CD14-positive monocyte (primary cell): ENCODE results near the gene SERPINB11. TPM values are rescaled to one million over a fixed set of nuclear protein-coding genes. Genes with fewer than 3 reads are reported as not detected.

Experiments
- DNase-seq, 3 donors: peaks; one replicate each; pipeline ENCODE4 v3.0.0-alpha.2; 2011 to 2022
- H2AFZ ChIP-seq: 2 replicates; pipeline ENCODE4 v1.6.0; 2012; ENCODE audit warnings: mild to moderate bottlenecking, low read depth, low read length, inconsistent platforms; ENCODE audit not compliant: insufficient read depth, poor library complexity, severe bottlenecking
- H3K27ac ChIP-seq, 2 donors: 1 replicate in 1 of 2; 2 replicates in 1 of 2; pipeline ENCODE4 v1.5.1; 2012 to 2013; ENCODE audit warnings: low read length in 2 of 2, control low read depth in 1 of 2, inconsistent platforms in 1 of 2, low read depth in 1 of 2, mild to moderate bottlenecking in 1 of 2
- H3K27me3 ChIP-seq, 2 donors: one replicate each; pipeline versions ENCODE4 v1.6.0 to v1.6.1; 2011 to 2013; ENCODE audit warnings: low read length in 2 of 2; ENCODE audit not compliant: control insufficient read depth in 2 of 2, insufficient read depth in 2 of 2
- H3K36me3 ChIP-seq, 2 donors: replicated peaks in 1 of 2; 1 replicate in 1 of 2; 2 replicates in 1 of 2; pipeline versions ENCODE4 v1.5.1 to v1.6.1; 2012 to 2013; ENCODE audit warnings: low read length in 2 of 2, control low read depth in 1 of 2, inconsistent platforms in 1 of 2, mild to moderate bottlenecking in 1 of 2; ENCODE audit not compliant: insufficient read depth in 2 of 2, control insufficient read depth in 1 of 2
- H3K4me1 ChIP-seq, 2 donors: 1 replicate in 1 of 2; 2 replicates in 1 of 2; pipeline versions ENCODE4 v1.5.1 to v1.6.1; 2012 to 2013; ENCODE audit warnings: low read length in 2 of 2, control low read depth in 1 of 2, inconsistent platforms in 1 of 2, mild to moderate bottlenecking in 1 of 2, moderate library complexity in 1 of 2; ENCODE audit not compliant: insufficient read depth in 2 of 2, control insufficient read depth in 1 of 2
- H3K4me2 ChIP-seq: replicated peaks from 2 replicates; pipeline ENCODE3; 2012; ENCODE audit warnings: low read length, moderate library complexity, mild to moderate bottlenecking; ENCODE audit not compliant: poor library complexity, severe bottlenecking; ENCODE audit errors: extremely low read depth
- H3K4me3 ChIP-seq, 3 experiments: fragments of 200-600 bp in 1 of 3; sonication (generic) in 1 of 3; replicated peaks in 1 of 3; 1 replicate in 2 of 3; 2 replicates in 1 of 3; pipeline ENCODE4 v1.5.1; 2011 to 2013; ENCODE audit warnings: low read length in 3 of 3, mild to moderate bottlenecking in 3 of 3, control low read depth in 2 of 3, low read depth in 2 of 3, inconsistent platforms in 1 of 3, moderate library complexity in 1 of 3
- H3K79me2 ChIP-seq: 2 replicates; pipeline ENCODE4 v1.6.0; 2012; ENCODE audit warnings: mild to moderate bottlenecking, control low read depth, inconsistent platforms, low read length, moderate library complexity; ENCODE audit not compliant: insufficient read depth
- H3K9ac ChIP-seq: 2 replicates; pipeline ENCODE4 v1.6.0; 2017; ENCODE audit warnings: low read length, mild to moderate bottlenecking; ENCODE audit not compliant: insufficient read depth, poor library complexity, severe bottlenecking
- H3K9me3 ChIP-seq, 2 donors: replicated peaks in 1 of 2; 1 replicate in 1 of 2; 2 replicates in 1 of 2; pipeline versions ENCODE4 v1.5.1 to v1.6.1; 2012 to 2013; ENCODE audit warnings: low read length in 2 of 2, control low read depth in 1 of 2; ENCODE audit not compliant: control insufficient read depth in 1 of 2, insufficient read depth in 1 of 2
- H4K20me1 ChIP-seq: 2 replicates; pipeline ENCODE4 v1.6.0; 2012; ENCODE audit warnings: mild to moderate bottlenecking, low read length, control low read depth, moderate library complexity; ENCODE audit not compliant: insufficient read depth
- H3K27ac Mint-ChIP-seq, 7 donors: one replicate each; pipeline ENCODE4 v1.8.0; 2020; ENCODE audit warnings: mild to moderate bottlenecking in 7 of 7, mixed read lengths in 7 of 7, moderate library complexity in 6 of 7, inconsistent platforms in 2 of 7
- H3K27me3 Mint-ChIP-seq, 3 donors: one replicate each; pipeline ENCODE4 v1.8.0; 2021 to 2022; ENCODE audit warnings: low read depth in 3 of 3, mild to moderate bottlenecking in 3 of 3, mixed read lengths in 3 of 3, moderate library complexity in 3 of 3, inconsistent platforms in 1 of 3
- H3K36me3 Mint-ChIP-seq, 2 donors: one replicate each; pipeline ENCODE4 v1.8.0; 2020; ENCODE audit warnings: mixed read lengths in 2 of 2, inconsistent platforms in 1 of 2, mild to moderate bottlenecking in 1 of 2
- H3K4me1 Mint-ChIP-seq: one replicate; pipeline ENCODE4 v1.8.0; 2020; ENCODE audit warnings: mild to moderate bottlenecking, mixed read lengths
- H3K4me3 Mint-ChIP-seq, 2 donors: one replicate each; pipeline ENCODE4 v1.8.0; 2020; ENCODE audit warnings: mild to moderate bottlenecking in 2 of 2, mixed read lengths in 2 of 2, moderate library complexity in 1 of 2
- H3K9me3 Mint-ChIP-seq, 7 donors: one replicate each; pipeline ENCODE4 v1.8.0; 2020 to 2022; ENCODE audit warnings: mixed read lengths in 7 of 7, mild to moderate bottlenecking in 6 of 7, moderate library complexity in 6 of 7, inconsistent platforms in 2 of 7
- WGBS: methylation state at CpG from one replicate; pipeline ENCODE4 v1.1.5; 2013; ENCODE audit warnings: missing lambda C conversion rate; ENCODE audit not compliant: insufficient coverage; 5-methylcytosine and 5-hydroxymethylcytosine counted together
- intact Hi-C, 2 donors: fragments of 100-400 bp; cut with micrococcal nuclease; formaldehyde crosslinking; loops; one replicate each; pipeline versions ENCODE4 v1.15.0 to v1.15.1; 2023
- polyA plus RNA-seq, 3 donors: library from polyadenylated mRNA; depleted of rRNA in 1 of 3; unstranded in 2 of 3; stranded (reverse) in 1 of 3; fragments of 300-500 nt in 2 of 3; fragments of >200 nt in 1 of 3; fragmentation: Illumina TruSeq in 2 of 3; gene quantifications; 1 replicate in 2 of 3; 2 replicates in 1 of 3; pipeline ENCODE4 v1.2.3, GENCODE V29; 2012 to 2021
- TF ChIP-seq, protein P1 (sequence below): fragments of 200-600 bp; IDR thresholded peaks from one replicate; pipeline ENCODE4 v1.8.0; 2022; ENCODE audit warnings: antibody characterized with exemption, mild to moderate bottlenecking

SERPINB11 gene
- polyA plus RNA-seq, 3 donors: not detected

DNA sequence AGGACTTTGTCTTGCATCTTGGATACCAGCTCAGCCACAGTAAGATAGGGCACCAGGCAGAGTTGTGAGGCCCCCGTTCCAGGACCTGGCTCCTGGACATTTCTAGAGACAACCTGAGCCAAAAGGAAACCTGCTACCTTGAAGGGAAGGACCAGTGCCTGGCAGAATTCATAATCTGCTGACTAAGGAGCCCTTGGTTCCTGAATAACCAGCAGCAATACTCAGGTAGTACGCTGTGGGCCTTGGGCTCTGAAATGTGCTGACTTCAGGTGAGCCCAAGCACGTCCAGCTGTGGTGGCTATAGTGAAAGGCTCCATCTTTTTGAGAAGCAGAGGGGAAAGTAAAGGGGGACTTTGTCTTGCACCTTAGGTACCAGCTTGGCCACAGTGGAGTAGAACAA lies 28.5 kb downstream of the SERPINB11 start:
- H3K27ac ChIP-seq: no peak overlapping the region
- Mint-ChIP-seq H3K36me3 (no peaks in the 10 kb centered on the region), H3K27ac (peak overlapping the region in 1 of 7 donors; percentile 25), H3K4me1 (no peaks in the 10 kb centered on the region), H3K27me3 (peaks cover 8 to 22% (median 14%) of the 10 kb centered on the region in 3 donors), H3K9me3 (peaks cover 0 to 4% (median 2%) of the 10 kb centered on the region in 7 donors), H3K4me3 (no peak overlapping the region)
- no peaks in the 10 kb centered on the region for H3K27me3 ChIP-seq
- H3K4me1 ChIP-seq: no peaks in the 10 kb centered on the region
- H3K4me3 ChIP-seq: no peak overlapping the region
- H3K79me2 ChIP-seq: no peaks in the 10 kb centered on the region
- DNase-seq: no peak
- H4K20me1 ChIP-seq: no peaks in the 10 kb centered on the region
- TF ChIP-seq, protein P1, sequence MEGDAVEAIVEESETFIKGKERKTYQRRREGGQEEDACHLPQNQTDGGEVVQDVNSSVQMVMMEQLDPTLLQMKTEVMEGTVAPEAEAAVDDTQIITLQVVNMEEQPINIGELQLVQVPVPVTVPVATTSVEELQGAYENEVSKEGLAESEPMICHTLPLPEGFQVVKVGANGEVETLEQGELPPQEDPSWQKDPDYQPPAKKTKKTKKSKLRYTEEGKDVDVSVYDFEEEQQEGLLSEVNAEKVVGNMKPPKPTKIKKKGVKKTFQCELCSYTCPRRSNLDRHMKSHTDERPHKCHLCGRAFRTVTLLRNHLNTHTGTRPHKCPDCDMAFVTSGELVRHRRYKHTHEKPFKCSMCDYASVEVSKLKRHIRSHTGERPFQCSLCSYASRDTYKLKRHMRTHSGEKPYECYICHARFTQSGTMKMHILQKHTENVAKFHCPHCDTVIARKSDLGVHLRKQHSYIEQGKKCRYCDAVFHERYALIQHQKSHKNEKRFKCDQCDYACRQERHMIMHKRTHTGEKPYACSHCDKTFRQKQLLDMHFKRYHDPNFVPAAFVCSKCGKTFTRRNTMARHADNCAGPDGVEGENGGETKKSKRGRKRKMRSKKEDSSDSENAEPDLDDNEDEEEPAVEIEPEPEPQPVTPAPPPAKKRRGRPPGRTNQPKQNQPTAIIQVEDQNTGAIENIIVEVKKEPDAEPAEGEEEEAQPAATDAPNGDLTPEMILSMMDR: no peak
- no peak overlapping the region for H3K4me2 ChIP-seq
- intact Hi-C loops: no loop called here
- H3K36me3 ChIP-seq: no peaks in the 10 kb centered on the region
- WGBS: 94% methylated on average over 3 of the region's 3 CpGs
- H2AFZ ChIP-seq: no peak overlapping the region
- H3K9me3 ChIP-seq: no peaks in the 10 kb centered on the region
- no peak overlapping the region for H3K9ac ChIP-seq

DNA sequence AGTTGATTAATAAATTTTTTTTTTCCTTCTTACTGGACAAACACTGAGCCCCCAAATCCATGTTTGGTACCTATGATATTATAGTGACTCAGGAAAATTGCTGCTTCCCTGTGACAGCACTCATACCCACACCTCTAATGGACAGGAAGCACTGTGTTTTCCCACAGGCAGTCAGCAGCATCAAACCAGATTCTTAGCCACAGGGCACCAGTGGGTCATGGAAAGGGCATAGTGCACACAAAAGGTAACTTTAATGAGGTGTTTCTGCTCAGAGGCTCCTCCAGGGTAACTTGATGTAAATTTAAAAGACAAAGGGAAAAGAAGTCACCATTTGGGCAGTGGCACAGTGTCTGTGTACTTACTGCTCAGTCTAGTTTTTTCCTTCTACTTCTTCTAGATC lies 34.1 kb downstream of the SERPINB11 start:
- no peak for DNase-seq
- peaks cover 6 to 20% (median 10%) of the 10 kb centered on the region in 3 donors for H3K27me3 Mint-ChIP-seq
- no peaks in the 10 kb centered on the region for H3K4me1 Mint-ChIP-seq

More for the DNA sequence above, 34.1 kb downstream of the SERPINB11 start:
- Histone ChIP-seq H3K27ac (no peak overlapping the region), H3K27me3 (peaks cover 4% of the 10 kb centered on the region in 2 donors), H3K9ac (no peak overlapping the region), H3K4me3 (no peak overlapping the region), H3K79me2 (no peaks in the 10 kb centered on the region), H3K4me2 (no peak overlapping the region), H2AFZ (no peak overlapping the region), H3K36me3 (no peaks in the 10 kb centered on the region), H3K9me3 (no peaks in the 10 kb centered on the region), H3K4me1 (no peaks in the 10 kb centered on the region), H4K20me1 (no peaks in the 10 kb centered on the region)
- Mint-ChIP-seq H3K27ac (no peak overlapping the region), H3K4me3 (no peak overlapping the region), H3K36me3 (no peaks in the 10 kb centered on the region), H3K9me3 (peaks cover 0 to 6% (median 0%) of the 10 kb centered on the region in 7 donors)
- intact Hi-C loops: no loop called here
- TF ChIP-seq, protein P1: no peak
